LNCAP (cell line): ENCODE measurements around the gene PHF14.

ENCODE experiments used
- TF ChIP-seq, protein P1 (sequence below): fragments of 450-650 bp; IDR thresholded peaks from 2 replicates; pipeline ENCODE4 v1.5.1; 2017; ENCODE audit warnings: mild to moderate bottlenecking

Gene PHF14, protein sequence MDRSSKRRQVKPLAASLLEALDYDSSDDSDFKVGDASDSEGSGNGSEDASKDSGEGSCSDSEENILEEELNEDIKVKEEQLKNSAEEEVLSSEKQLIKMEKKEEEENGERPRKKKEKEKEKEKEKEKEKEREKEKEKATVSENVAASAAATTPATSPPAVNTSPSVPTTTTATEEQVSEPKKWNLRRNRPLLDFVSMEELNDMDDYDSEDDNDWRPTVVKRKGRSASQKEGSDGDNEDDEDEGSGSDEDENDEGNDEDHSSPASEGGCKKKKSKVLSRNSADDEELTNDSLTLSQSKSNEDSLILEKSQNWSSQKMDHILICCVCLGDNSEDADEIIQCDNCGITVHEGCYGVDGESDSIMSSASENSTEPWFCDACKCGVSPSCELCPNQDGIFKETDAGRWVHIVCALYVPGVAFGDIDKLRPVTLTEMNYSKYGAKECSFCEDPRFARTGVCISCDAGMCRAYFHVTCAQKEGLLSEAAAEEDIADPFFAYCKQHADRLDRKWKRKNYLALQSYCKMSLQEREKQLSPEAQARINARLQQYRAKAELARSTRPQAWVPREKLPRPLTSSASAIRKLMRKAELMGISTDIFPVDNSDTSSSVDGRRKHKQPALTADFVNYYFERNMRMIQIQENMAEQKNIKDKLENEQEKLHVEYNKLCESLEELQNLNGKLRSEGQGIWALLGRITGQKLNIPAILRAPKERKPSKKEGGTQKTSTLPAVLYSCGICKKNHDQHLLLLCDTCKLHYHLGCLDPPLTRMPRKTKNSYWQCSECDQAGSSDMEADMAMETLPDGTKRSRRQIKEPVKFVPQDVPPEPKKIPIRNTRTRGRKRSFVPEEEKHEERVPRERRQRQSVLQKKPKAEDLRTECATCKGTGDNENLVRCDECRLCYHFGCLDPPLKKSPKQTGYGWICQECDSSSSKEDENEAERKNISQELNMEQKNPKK

DNA sequence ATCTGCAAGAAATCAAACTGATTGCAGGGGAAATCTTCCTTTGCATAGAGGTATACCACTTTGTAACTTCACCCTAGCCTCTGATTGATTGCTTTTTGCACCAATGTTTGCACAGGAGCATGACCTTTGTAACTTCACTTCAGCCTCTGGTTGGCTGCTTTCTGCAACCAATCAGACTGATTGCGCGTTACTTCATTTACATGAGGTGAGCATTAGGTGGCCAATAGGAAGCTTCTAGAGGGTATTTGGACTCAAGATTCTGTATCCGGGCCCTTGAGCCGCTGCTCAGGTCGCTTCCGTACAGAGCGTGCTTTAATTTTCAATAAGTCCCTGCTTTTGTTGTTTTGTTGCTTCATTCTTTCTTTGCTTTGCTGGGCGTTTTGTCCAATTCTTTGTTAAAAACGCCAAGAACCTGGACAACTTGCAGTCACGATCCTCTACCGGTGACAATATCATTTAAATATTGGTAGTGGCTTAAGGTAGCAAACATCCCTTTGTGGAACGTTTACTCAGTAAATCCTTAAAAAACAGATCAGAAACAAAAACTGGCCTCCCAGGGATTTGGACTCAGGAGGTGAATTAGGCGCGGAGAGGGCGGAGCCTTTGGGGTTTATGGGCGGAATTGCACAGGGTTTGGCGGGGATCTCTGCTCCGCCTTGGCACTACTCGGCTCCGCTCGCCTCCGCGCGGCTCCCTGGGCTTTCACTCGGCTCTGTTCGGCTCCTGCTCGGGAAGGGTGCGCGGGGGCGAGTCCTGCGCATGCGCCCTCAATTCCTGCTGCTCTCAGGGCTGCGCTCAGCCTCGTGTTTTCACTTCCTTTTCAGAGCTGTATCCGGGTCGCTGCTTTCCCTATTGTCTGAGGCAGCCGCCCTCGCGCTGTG is at the start of gene PHF14:
Gene PHF14 (plus strand): TSS at position 812 of the 881 bp plus-strand sequence. CDS start 452 bp downstream, outside the sequence.
- TF ChIP-seq, protein P1, sequence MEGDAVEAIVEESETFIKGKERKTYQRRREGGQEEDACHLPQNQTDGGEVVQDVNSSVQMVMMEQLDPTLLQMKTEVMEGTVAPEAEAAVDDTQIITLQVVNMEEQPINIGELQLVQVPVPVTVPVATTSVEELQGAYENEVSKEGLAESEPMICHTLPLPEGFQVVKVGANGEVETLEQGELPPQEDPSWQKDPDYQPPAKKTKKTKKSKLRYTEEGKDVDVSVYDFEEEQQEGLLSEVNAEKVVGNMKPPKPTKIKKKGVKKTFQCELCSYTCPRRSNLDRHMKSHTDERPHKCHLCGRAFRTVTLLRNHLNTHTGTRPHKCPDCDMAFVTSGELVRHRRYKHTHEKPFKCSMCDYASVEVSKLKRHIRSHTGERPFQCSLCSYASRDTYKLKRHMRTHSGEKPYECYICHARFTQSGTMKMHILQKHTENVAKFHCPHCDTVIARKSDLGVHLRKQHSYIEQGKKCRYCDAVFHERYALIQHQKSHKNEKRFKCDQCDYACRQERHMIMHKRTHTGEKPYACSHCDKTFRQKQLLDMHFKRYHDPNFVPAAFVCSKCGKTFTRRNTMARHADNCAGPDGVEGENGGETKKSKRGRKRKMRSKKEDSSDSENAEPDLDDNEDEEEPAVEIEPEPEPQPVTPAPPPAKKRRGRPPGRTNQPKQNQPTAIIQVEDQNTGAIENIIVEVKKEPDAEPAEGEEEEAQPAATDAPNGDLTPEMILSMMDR, result no peak

DNA sequence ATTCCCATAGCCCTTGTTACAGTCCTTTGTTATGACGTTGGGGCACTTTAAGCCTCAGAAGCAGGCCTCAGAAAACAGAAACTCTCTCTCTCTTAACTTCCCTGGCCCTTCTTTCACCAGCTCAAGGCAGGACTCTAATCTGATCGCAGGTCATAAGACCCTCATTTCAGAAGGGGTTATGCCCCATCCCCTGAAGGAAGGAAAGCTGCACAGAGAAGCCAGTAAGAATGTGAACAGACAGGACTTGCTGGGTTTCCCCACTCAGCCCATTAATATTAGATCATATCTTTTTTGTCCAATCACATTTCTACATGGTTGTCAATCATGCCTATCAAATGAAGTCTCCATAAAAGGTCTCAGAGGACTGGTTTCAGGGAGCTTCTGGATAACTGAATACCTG is 49.3 kb upstream of the PHF14 start:
- TF ChIP-seq, protein P1, result no peak

DNA sequence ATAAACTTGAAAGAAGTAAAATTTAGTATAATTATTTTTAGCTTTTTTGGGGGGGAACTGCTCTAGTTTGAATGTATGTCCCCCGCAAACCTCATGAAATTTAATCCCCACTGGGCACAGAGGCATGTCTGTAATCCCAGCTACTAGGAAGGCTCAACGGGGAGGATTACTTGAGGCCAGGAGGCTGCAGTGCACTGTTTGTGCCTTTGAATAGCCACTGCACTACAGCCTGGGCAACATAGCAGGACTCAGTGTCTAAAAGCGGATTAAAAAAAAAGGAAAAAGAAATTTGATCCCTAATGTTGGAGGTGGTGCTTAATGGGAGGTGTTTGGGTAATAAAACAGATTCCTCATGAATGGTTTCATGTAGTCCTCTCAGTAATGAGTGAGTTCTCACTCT is 43.1 kb upstream of the PHF14 start:
- TF ChIP-seq, protein P1, result no peak

DNA sequence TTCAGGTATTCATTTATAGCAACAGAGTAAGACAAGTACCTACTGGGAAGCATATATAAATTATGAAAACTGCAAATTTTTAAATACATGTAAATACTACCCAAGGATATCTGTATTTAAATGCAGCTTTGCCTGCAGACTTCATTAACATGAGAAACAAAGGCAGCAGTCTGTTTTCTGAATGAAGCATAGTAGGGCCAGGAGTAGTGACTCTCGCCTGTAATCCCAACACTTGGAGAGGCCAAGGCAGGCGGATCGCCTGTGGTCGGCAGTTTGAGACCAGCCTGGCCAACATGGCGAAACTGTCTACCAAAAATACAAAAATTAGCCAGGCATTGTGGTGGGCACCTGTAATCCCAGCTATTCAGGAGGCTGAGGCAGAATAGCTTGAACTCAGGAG is 42.5 kb upstream of the PHF14 start:
- TF ChIP-seq, protein P1, result no peak

DNA sequence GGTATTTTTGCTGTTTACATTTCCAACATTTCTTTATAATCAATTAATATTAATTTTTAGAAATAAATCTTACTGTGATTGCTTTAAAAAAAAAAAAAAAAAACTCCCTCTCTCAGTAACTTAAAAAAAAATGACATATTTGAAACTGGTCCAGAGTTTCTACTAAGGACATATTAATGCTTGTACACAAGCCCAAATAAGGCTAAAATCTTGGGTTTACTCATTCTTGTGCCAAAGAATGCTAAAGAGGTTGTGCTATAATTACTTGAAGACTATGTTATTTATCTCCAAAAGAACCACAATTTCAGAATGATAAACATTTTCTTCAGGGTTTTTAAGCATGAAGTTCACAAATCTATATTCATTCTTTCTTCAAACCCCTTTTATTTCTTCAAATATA is 39.4 kb upstream of the PHF14 start:
- TF ChIP-seq, protein P1, result no peak

DNA sequence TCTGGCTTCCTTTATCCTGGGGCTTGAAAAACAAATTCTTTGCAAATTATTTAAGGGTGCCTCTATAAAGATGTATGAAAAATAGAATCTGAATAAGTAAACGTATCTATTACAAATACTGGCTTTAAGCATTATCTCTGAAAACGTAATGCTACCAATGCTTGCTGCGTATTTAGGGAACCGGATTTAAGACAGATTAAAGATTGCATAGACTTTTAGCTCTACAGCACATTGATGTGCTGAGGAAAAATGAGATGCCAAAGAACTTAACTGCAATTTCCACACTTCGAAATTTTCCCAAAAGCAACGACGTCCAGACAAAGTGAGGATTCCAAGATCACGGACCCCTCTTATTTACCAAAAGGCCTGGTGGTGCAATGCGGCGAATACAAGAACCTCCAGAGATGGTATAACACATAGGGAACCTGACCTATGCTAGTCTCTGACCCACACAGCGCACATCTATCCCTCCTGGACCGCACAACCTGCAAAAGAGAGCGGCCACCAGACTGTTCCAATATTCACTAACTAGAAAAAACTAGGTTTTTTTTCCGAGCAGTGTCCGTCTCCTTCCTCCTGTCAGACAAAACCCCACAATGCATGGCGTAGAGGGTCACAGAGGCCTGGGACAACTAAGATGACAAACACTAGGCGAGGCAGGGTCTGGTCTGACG is 34.3 kb upstream of the PHF14 start:
- TF ChIP-seq, protein P1, result no peak
